ENCODE measurements around the gene SF3B4. TPM values are rescaled to one million over a fixed set of nuclear protein-coding genes. Genes with fewer than 3 reads are reported as not detected.
"Not testable (repeated sequence)": the region's sequence is repeated elsewhere in the genome, so short reads cannot be mapped to it uniquely, and the experiment has no call there.

SF3B4 gene
- total RNA-seq, 2 experiments from 2014 or later = 90.2 to 101 TPM

- Mint-ChIP-seq H3K27me3 (no peaks in the 10 kb centered on the region), H3K27ac (no peak overlapping the region), H3K36me3 (ENCODE audit: low read depth) (peaks cover 8% of the 10 kb centered on the region), H3K9me3 (no peaks in the 10 kb centered on the region), H3K4me1 (peaks cover 24% of the 10 kb centered on the region), H3K4me3 (no peak overlapping the region)
- POLR2A ChIA-PET = no interaction called here
- no peak for DNase-seq
- CTCF ChIA-PET = interaction anchor here (1.3 kb wide), 1 partner anchor 49 kb away, joined by 5 read pairs; no protein-coding TSS in a partner anchor
Observed at GRCh38 chr1:149942885-149943284, 15.3 kb upstream of the SF3B4 start.

GRCh38 chr1:149942207-149942606 lies 14.6 kb upstream of the SF3B4 start:
- peaks cover 8% of the 10 kb centered on the region for H3K36me3 Mint-ChIP-seq (ENCODE audit: low read depth)
- no peaks in the 10 kb centered on the region for H3K27me3 Mint-ChIP-seq
- no peak overlapping the region for H3K4me3 Mint-ChIP-seq
- peaks cover 30% of the 10 kb centered on the region for H3K4me1 Mint-ChIP-seq
- no peaks in the 10 kb centered on the region for H3K9me3 Mint-ChIP-seq
- ChIA-PET CTCF (interaction anchor here (1.3 to 1.5 kb wide), 2 partner anchors 50 to 53 kb away, joined by 3 to 5 read pairs; no protein-coding TSS in a partner anchor), POLR2A (no interaction called here)
- DNase-seq = no peak
- no peak overlapping the region for H3K27ac Mint-ChIP-seq

GRCh38 chr1:149940427-149940826 lies 12.8 kb upstream of the SF3B4 start:
- ChIA-PET POLR2A (no interaction called here), CTCF (interaction anchor here (0.6 kb wide), 1 partner anchor 238 kb away, joined by 3 read pairs; no protein-coding TSS in a partner anchor)
- H3K36me3 Mint-ChIP-seq (ENCODE audit: low read depth) = peaks cover 5% of the 10 kb centered on the region
- H3K9me3 Mint-ChIP-seq = no peaks in the 10 kb centered on the region
- peak overlapping the region; percentile 50 for H3K27ac Mint-ChIP-seq
- H3K27me3 Mint-ChIP-seq = no peaks in the 10 kb centered on the region
- H3K4me3 Mint-ChIP-seq = no peak overlapping the region
- DNase-seq = no peak
- H3K4me1 Mint-ChIP-seq = peaks cover 38% of the 10 kb centered on the region

GRCh38 chr1:149938668-149939003 lies 11.0 kb upstream of the SF3B4 start:
- not testable (repeated sequence) for DNase-seq; H3K27me3 Mint-ChIP-seq; H3K4me3 Mint-ChIP-seq; H3K9me3 Mint-ChIP-seq; H3K36me3 Mint-ChIP-seq (ENCODE audit: low read depth)
- ChIA-PET POLR2A (interaction anchor here (0.6 to 1.0 kb wide), 3 partner anchors 28 to 52 kb away, joined by 3 to 6 read pairs (median 3); a partner anchor contains a TSS), CTCF (interaction anchor here (0.5 to 1.0 kb wide), 3 partner anchors 9 to 51 kb away, joined by 3 to 4 read pairs (median 3); a partner anchor contains a TSS)
- Mint-ChIP-seq H3K27ac (peak overlapping the region; percentile 58), H3K4me1 (peaks cover 38% of the 10 kb centered on the region)

- ChIA-PET POLR2A (interaction anchor here (1.0 kb wide), 1 partner anchor 50 kb away, joined by 5 read pairs; a partner anchor contains a TSS), CTCF (interaction anchor here (0.9 kb wide), 1 partner anchor 25 kb away, joined by 3 read pairs; no protein-coding TSS in a partner anchor)
- Mint-ChIP-seq H3K9me3 (no peaks in the 10 kb centered on the region), H3K27me3 (no peaks in the 10 kb centered on the region), H3K4me1 (peaks cover 32% of the 10 kb centered on the region), H3K36me3 (ENCODE audit: low read depth) (no peaks in the 10 kb centered on the region), H3K4me3 (no peak overlapping the region), H3K27ac (peak overlapping the region; percentile 78)
- DNase-seq = peak; percentile 22
Observed at GRCh38 chr1:149937759-149938158, 10.2 kb upstream of the SF3B4 start.

- no peak for DNase-seq
- H3K36me3 Mint-ChIP-seq (ENCODE audit: low read depth) = no peaks in the 10 kb centered on the region
- H3K4me3 Mint-ChIP-seq = no peak overlapping the region
- H3K9me3 Mint-ChIP-seq = no peaks in the 10 kb centered on the region
- no peaks in the 10 kb centered on the region for H3K27me3 Mint-ChIP-seq
- ChIA-PET CTCF (interaction anchor here (0.9 kb wide), 1 partner anchor 25 kb away, joined by 3 read pairs; no protein-coding TSS in a partner anchor), POLR2A (interaction anchor here (1.0 kb wide), 1 partner anchor 50 kb away, joined by 5 read pairs; a partner anchor contains a TSS)
- H3K27ac Mint-ChIP-seq = peak overlapping the region; percentile 78
- H3K4me1 Mint-ChIP-seq = peaks cover 31% of the 10 kb centered on the region
Observed at GRCh38 chr1:149936992-149937705, 9.5 kb upstream of the SF3B4 start.

GRCh38 chr1:149936170-149936991 lies 8.8 kb upstream of the SF3B4 start, which contains the start of gene MTMR11:
MTMR11 (minus strand) TSS chr1:149936879; CDS start chr1:149936647, 232 bp downstream.
- no peak for DNase-seq
- Mint-ChIP-seq H3K9me3 (no peaks in the 10 kb centered on the region), H3K4me3 (no peak within 1 kb of the TSS), H3K27ac (peak within 1 kb of the TSS; percentile 78), H3K36me3 (ENCODE audit: low read depth) (no peaks in the 10 kb centered on the region), H3K27me3 (no peaks in the 10 kb centered on the region), H3K4me1 (peaks cover 38% of the 10 kb centered on the region)
- ChIA-PET CTCF (no interaction called here), POLR2A (no interaction called here)

- Mint-ChIP-seq H3K27ac (no peak overlapping the region), H3K4me1 (peaks cover 45% of the 10 kb centered on the region), H3K36me3 (ENCODE audit: low read depth) (no peaks in the 10 kb centered on the region), H3K4me3 (no peak overlapping the region), H3K27me3 (no peaks in the 10 kb centered on the region), H3K9me3 (no peaks in the 10 kb centered on the region)
- ChIA-PET CTCF (interaction anchor here (0.9 to 1.8 kb wide), 3 partner anchors 9 to 231 kb away, joined by 3 to 4 read pairs (median 4); no protein-coding TSS in a partner anchor), POLR2A (no interaction called here)
- no peak for DNase-seq
Observed at GRCh38 chr1:149934356-149934755, 6.8 kb upstream of the SF3B4 start.

- ChIA-PET POLR2A (no interaction called here), CTCF (interaction anchor here (0.8 to 1.8 kb wide), 3 partner anchors 10 to 117 kb away, joined by 3 to 4 read pairs (median 3); no protein-coding TSS in a partner anchor)
- H3K27ac Mint-ChIP-seq = no peak overlapping the region
- H3K4me3 Mint-ChIP-seq = no peak overlapping the region
- H3K4me1 Mint-ChIP-seq = peaks cover 47% of the 10 kb centered on the region
- DNase-seq = no peak
- H3K36me3 Mint-ChIP-seq (ENCODE audit: low read depth) = peaks cover 2% of the 10 kb centered on the region
- H3K27me3 Mint-ChIP-seq = no peaks in the 10 kb centered on the region
- no peaks in the 10 kb centered on the region for H3K9me3 Mint-ChIP-seq
Observed at GRCh38 chr1:149933208-149933607, 5.6 kb upstream of the SF3B4 start.

- DNase-seq = no peak
- no peaks in the 10 kb centered on the region for H3K9me3 Mint-ChIP-seq
- POLR2A ChIA-PET = no interaction called here
- CTCF ChIA-PET = interaction anchor here (0.8 to 1.8 kb wide), 2 partner anchors 30 to 118 kb away, joined by 3 to 4 read pairs; no protein-coding TSS in a partner anchor
- peaks cover 5% of the 10 kb centered on the region for H3K36me3 Mint-ChIP-seq (ENCODE audit: low read depth)
- peaks cover 45% of the 10 kb centered on the region for H3K4me1 Mint-ChIP-seq
- H3K27ac Mint-ChIP-seq = no peak overlapping the region
- no peak overlapping the region for H3K4me3 Mint-ChIP-seq
- no peaks in the 10 kb centered on the region for H3K27me3 Mint-ChIP-seq
Observed at GRCh38 chr1:149932474-149932873, 4.9 kb upstream of the SF3B4 start.

GRCh38 chr1:149931212-149931790 lies 3.7 kb upstream of the SF3B4 start:
- no peak for DNase-seq
- Mint-ChIP-seq H3K36me3 (ENCODE audit: low read depth) (peaks cover 12% of the 10 kb centered on the region), H3K9me3 (no peaks in the 10 kb centered on the region), H3K27me3 (no peaks in the 10 kb centered on the region), H3K4me3 (peak overlapping the region; percentile 30), H3K27ac (peak overlapping the region; percentile 87), H3K4me1 (peaks cover 40% of the 10 kb centered on the region)
- ChIA-PET CTCF (interaction anchor here (0.9 kb wide), 1 partner anchor 27 kb away, joined by 3 read pairs; no protein-coding TSS in a partner anchor), POLR2A (interaction anchor here (0.6 kb wide), 1 partner anchor 44 kb away, joined by 3 read pairs; a partner anchor contains a TSS)

- ChIA-PET POLR2A (interaction anchor here (2.6 kb wide), 1 partner anchor 43 kb away, joined by 31 read pairs; a partner anchor contains a TSS), CTCF (interaction anchor here (1.2 kb wide), 1 partner anchor 9 kb away, joined by 3 read pairs; no protein-coding TSS in a partner anchor)
- no peaks in the 10 kb centered on the region for H3K9me3 Mint-ChIP-seq
- peaks cover 27% of the 10 kb centered on the region for H3K36me3 Mint-ChIP-seq (ENCODE audit: low read depth)
- H3K27me3 Mint-ChIP-seq = no peaks in the 10 kb centered on the region
- DNase-seq = no peak
- no peak overlapping the region for H3K4me3 Mint-ChIP-seq
- no peak overlapping the region for H3K27ac Mint-ChIP-seq
- H3K4me1 Mint-ChIP-seq = peaks cover 55% of the 10 kb centered on the region
Observed at GRCh38 chr1:149929856-149930255, 2.3 kb upstream of the SF3B4 start.

All from activated CD4-positive, alpha-beta T cell treated with anti-CD3 and anti-CD28 coated beads, Interleukin-2, amount 10 ng/mL, durations not matched to agents 7 days and 5 days (primary cell).